HG02970 (cell line): ENCODE measurements around the gene PAQR3.

Experiments
- ATAC-seq: cut with Tn5 transposase; IDR thresholded peaks from one replicate; pipeline ENCODE4 v1.9.1; 2021; ENCODE audit warnings: mild to moderate bottlenecking, moderate library complexity, moderate number of reproducible peaks; ENCODE audit not compliant: unreplicated experiment, low FRiP score

The PAQR3 gene

DNA sequence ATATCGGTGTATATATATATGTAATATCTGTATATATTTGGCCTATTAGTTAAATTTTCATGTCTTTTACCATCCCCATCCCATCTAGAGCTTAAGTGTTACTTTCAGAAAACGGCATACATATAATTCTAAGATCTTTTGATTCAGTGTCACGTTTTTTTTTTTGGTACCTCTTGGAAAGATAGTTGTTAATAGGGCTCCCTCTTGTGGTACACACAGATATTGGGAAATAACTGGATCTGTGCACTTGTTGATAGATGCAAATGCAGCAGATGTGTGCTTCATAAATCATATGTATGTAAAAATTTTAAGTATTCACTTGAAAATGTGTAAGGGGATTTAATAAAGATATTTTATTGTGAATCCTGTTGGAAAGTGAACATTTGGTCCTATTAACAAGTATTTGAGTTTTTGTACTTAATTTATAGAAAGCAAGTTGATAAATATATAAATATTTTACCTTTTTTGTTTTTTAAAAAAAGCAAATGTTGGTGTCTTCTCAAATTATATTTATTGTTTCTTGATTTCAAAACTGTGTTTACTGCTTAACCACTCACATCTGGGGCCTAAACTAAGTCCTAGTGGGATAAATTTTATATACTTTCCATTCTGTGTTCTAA, 74.7 kb downstream of the PAQR3 start:
- ATAC-seq, result no peak

DNA sequence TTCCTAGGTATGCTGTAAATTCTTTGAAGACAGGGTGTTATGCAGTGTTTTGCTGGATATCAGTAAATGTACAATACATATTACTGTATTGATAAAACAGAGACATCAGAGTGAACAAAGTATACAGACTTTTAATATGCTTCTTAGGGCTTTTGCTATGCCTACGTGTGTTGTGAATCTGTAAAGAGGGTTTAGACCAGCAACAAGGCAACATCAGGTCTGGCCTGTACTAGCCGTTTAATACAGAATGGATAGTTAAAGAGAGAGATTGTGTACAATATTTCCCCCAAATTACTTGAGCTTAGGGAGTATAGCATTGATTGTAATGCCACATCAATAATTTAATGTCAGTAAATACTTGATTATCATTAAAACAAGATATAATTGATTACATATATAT, 75.2 kb downstream of the PAQR3 start:
- no peak for ATAC-seq

DNA sequence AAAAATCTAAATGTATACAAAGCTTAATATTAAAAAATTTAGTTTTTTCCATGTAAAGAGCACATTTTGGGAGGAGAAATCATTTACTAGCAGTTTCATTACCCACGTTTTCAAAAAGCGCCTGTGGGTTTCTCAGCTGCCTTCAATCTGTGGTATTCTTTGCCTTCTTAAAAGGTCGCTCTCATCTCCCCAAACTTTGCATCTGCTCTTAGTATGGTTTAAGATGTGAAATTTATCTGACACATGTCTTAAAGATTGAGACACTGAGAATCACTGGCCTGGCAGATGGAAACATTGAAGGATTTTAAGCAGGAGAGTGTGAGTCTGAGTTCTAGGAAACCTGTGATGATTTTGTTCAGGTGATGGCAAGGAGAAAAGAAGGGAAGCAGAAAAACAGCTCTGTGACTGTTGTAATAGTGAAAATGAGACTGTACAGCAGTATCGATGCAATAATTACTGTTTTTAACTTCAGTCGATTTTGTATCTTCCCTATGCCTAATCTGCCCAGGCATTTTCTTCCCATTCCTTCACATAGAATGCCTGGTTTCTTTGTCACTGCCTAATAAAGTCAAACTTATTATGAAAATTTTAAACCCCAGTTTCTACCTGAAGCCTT, 75.9 kb downstream of the PAQR3 start:
- ATAC-seq, result no peak

DNA sequence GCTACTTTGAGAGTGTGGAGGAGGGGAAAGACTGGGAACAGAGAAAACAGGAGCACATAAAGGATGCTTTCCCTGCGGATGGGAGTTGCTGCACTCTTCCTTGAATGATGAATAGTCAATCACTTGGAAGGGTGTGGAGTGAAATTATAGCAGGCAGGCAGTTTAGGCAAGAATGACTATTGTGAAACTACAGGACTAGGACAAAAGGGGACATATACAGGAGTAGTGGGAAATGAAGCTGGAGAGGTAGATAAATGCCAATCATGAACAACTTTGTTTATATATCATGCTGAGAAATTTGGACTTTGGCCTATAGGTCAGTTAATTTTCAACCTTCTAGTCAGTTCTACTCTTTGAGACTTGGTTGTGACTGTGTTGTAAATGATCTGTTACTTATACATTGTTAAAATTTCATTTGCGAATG, 76.9 kb downstream of the PAQR3 start:
- no peak for ATAC-seq
